Stimulated activated naive CD4-positive, alpha-beta T cell (primary cell): ENCODE results near the gene OR8K1.

ENCODE experiments used
- DNase-seq, 6 experiments: peaks; one replicate each; lab custom pipeline; 2025; lab: John Stamatoyannopoulos, UW

The OR8K1 gene

DNA sequence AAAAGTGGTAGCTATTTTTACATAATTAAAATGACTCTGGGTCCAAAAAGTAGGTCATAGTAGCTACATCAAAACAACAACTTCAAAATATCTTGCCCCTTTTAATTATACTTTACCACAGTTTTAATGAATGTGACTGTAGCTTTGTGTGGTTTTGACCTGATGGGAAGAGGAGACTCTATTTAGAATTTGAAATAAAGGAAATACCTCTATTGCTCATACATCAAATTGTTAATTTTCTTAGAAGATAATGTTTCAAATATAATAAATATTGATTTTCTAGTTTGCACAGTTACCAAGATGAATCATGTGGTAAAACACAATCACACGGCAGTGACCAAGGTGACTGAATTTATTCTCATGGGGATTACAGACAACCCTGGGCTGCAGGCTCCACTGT, at the start of gene OR8K1:
TSS of gene OR8K1 (plus strand) at position 301 of the 400 bp plus-strand sequence. CDS start at position 301, 0 bp downstream.
- no peak for DNase-seq

DNA sequence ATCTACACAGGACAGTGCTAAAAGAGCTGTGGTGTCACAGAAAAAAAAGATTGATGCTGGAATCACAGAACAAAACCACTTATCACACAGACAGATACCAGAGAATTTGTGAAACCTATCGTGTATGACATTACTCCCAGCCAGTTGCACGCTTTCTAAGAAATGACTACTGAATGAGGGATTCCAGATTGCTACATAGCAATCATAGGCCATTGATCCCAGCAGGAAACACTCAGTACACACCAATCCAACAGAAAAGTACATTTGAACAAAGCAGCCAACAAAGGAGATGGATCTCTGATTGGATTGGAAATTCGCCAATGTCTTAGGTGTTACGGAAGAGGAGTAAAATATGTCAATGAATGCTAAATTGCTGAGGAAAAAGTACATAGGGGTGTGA, 48.9 kb upstream of the OR8K1 start:
- DNase-seq, result no peak

DNA sequence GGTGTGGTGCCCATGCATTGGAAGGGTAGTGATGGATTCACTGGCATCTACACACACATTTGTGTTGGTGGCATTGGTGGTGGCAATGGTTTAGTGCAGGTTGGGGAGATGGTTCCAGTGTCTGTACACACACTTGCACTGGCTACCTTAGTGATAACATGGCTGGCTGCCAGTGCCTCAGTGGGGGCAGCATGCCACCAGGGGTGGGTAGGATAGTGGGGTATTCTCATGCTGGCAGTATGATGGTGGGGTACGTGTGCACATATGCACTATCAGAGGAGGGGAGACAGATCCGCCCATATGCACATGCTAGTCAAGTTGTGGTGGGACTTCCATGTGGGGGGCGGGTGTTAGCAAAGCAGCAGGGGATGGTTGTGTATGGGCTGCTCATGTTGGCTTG, 38.0 kb upstream of the OR8K1 start:
- DNase-seq, result no peak

DNA sequence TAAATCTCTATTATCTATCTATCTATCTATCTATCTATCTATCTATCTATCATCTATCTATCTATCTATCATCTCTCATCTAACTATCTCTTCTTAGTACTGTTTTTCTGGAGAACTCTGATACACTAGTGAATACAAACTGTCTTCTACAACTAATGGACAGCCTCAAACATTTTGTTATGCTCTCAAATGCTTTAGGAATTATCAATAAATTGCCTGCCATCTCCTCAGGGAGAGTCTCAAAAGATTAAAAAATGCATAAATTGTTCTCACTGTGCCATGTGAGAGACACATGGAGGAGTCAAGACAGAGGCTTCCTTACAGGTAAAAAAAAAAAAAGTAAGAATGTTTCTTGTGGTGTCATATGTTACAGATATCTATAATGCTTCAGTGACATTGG, 31.0 kb upstream of the OR8K1 start, which contains the start of gene OR8K3:
TSS of gene OR8K3 (plus strand) at position 301 of the 400 bp plus-strand sequence. CDS start 3,163 bp downstream, outside the sequence.
- no peak for DNase-seq

DNA sequence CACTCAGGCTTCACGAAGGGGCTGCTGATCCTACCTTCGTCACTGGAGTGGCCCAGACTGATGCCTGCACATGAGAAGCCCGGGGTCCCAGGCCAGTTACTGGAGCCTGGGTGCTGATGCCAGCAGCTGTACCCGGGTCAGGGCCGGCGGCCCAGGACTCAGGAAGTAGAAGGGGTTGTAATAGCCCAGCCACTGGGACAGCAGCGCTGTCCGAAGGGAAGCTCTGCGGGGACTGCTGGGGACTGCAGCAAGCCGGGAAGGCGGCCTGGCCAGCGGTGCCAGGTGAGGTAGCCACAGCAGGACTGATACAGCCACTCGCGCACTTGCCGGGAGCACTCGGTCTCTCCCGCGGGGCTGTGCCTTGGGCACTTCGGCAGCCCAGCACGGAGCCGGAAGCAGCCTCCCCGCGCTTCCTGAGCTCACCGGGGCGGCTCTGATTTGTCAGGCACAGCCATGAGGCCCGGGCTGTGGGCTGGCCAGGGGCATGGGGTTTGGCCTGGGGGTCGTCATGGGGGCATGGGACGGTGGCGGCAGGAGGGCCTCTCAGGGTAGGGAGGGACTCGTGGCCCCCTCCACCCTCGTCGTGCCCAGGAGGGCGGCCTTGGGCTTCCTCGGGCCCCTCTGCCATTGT, 13.9 kb upstream of the OR8K1 start:
- DNase-seq, result no peak

DNA sequence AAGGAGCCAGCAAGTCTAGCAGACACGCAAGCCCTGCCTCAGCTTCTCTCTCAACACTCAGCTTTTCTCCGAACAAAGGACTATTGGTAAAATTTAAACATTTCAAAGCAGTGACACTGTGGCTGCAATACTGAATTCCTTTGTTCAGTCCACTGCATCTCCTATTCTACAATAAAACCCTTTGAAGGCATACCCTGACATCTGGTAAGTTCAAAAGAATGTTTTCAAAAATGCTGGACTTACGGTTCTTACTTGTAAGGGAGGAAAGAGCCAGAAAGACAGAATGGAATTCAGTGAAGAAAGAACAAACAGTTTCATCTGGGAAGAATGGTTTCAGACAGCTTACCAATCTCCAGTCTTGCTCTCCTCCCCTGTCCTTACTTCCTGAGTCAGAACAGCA, 12.7 kb upstream of the OR8K1 start:
- DNase-seq, result no peak

DNA sequence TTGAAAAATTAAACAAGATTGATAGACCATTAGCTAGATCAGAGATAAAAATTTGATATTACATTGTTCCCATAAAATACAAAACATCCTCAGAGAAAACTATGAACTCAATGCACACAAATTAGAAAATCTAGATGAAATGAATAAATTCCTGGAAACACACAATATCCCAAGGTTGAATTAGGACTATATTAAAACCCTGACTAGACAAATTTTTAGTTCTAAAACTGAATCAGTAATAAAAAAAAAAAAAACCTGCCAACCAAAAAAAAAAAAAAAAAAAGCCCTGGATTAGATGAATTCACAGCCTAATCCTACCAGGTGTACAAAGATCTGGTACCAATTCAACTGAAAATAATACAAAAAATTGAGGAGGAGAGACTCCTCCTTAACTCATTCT, 5.5 kb upstream of the OR8K1 start:
- DNase-seq, result no peak

DNA sequence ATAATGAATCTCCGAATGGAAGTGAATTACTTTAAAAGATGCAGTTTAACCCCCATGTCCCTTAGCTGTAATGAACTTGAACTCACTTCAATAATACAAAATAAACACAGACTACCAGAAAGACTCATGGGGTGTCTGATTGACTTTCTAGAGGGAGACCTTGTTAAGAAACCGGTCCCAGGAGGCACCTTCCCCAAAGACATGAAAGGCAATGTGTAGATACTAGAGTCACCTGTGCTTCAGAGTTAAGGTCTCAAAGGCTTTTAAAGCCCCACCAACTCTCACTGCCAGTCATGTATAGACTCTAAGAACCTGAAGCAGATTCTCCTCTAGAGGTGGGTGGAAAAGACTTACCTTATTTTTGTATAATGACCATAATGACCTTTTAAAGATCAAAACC, 8.2 kb downstream of the OR8K1 start, which contains the start of gene OR8J1:
TSS of gene OR8J1 (plus strand) at position 301 of the 400 bp plus-strand sequence. CDS start 5,956 bp downstream, outside the sequence.
- no peak for DNase-seq

DNA sequence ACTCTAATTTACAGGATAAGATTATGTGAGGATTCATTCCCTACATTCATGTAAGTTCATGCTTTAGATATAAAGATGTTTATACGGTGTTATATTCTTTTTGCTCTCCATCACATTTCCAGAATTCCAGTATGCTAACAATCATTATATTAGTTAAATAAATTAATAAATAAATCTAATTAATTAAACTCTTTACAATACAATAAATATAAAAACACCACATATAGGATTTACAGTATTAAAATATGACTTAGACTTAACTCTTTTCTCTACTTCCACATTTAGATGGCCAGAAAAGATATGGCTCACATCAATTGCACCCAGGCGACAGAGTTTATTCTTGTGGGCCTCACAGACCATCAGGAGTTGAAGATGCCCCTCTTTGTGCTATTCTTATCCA, 29.5 kb downstream of the OR8K1 start, which contains the start of gene OR8U1:
TSS of gene OR8U1 (plus strand) at position 301 of the 400 bp plus-strand sequence. CDS start at position 301, 0 bp downstream.
- no peak for DNase-seq

DNA sequence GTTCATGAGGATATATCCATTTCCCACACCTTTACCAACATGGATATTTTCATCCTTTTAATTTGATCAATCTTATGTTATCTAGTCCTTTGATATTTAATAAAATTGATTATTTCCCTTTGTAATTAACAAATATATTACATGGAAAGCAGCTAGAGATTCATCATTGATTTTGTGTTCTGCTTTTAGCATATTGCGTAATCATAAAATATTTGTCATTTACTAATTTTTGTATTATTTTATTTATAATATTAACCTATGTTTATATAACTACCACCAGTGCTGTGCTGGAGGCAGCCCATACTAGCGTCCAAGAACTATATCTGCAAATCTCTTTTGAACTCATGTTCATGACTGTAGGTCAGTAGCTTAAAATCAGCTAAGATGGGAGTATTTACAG, 34.3 kb downstream of the OR8K1 start:
- DNase-seq, result no peak

DNA sequence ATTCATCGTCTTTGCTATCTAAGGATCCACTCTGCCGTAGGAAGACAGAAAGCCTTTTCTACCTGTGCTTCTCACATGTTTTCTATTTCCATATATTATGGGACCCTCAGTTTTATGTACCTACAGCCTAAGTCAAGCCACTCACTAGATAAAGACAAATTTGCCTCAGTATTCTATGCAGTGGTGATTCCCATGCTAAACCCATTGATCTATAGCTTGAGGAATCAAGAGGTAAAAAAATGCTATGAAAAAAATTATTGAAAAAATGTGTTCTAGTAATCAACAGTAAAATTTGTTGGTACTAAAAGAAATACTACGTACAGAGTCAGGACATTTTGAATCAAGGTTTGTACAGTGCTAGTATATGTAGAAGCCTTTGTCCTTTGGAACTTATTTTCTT, 48.5 kb downstream of the OR8K1 start:
- DNase-seq, result no peak

DNA sequence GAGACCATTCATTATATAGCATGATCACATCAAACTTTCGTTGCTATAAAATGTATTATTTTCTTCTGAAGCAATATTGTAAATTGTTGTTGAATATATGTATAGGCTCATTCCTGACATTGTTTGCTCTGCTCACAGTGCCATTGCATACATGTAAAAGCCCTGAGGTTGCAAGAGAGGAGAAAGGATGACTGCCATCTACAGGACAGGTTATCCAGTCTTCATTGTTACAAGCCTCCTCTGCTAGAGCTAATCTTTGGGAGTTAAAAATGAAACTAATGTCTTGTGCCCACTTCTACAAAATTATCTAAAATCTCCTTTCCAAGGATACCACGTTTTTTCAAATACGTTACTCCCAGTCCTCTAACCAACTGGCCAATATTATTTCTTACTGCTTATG, 50.2 kb downstream of the OR8K1 start:
- no peak for DNase-seq
